Right lobe of liver (tissue), 6 donors: Measurements from ENCODE around the gene GPD1L. TPM values are rescaled to one million over a fixed set of nuclear protein-coding genes. Genes with fewer than 3 reads are reported as not detected.

ENCODE experiments used
- ATAC-seq, 4 donors: fragments of 200-7000 bp; cut with Tn5 transposase; one replicate each; pipeline ENCODE4 v1.9.1; 2020; ENCODE audit warnings: mild to moderate bottlenecking in 4 of 4, moderate library complexity in 4 of 4
- DNase-seq, 3 donors: peaks; one replicate each; pipeline ENCODE4 v3.0.0-alpha.2; 2020
- H3K27ac ChIP-seq, 3 donors: fragments of 200-600 bp; one replicate each; pipeline ENCODE4 v1.8.0; 2022
- H3K27me3 ChIP-seq, 2 donors: fragments of 200-600 bp; one replicate each; pipeline ENCODE4 v1.8.0; 2022
- H3K36me3 ChIP-seq, 4 donors: fragments of 200-600 bp; sonication (generic) in 1 of 4; one replicate each; pipeline versions ENCODE4 v1.5.1 to v1.8.0; 2017 to 2022; ENCODE audit warnings: control low read depth in 1 of 4
- H3K4me1 ChIP-seq, 4 donors: fragments of 200-600 bp; sonication (generic) in 1 of 4; one replicate each; pipeline versions ENCODE4 v1.5.1 to v1.8.0; 2017 to 2022; ENCODE audit warnings: control low read depth in 1 of 4
- H3K4me3 ChIP-seq, 3 donors: fragments of 200-600 bp; one replicate each; pipeline ENCODE4 v1.8.0; 2022
- H3K9me3 ChIP-seq, 4 donors: fragments of 200-600 bp; sonication (generic) in 1 of 4; one replicate each; pipeline versions ENCODE4 v1.5.1 to v1.8.0; 2017 to 2022; ENCODE audit warnings: control low read depth in 1 of 4
- CTCF ChIP-seq, 4 donors: fragments of 200-600 bp in 3 of 4; fragments of 450-650 bp in 1 of 4; IDR thresholded peaks; one replicate each; pipeline versions ENCODE4 v1.5.1 to v1.8.0; 2016 to 2022; ENCODE audit warnings: antibody characterized with exemption in 4 of 4, mild to moderate bottlenecking in 2 of 4
- POLR2A ChIP-seq: fragments of 450-650 bp; IDR thresholded peaks from one replicate; pipeline ENCODE4 v1.6.1; 2017; ENCODE audit warnings: antibody characterized with exemption, mild to moderate bottlenecking
- WGBS: methylation state at CpG from one replicate; pipeline ENCODE4 v1.1.6; 2018; ENCODE audit warnings: low coverage, low lambda C conversion rate; ENCODE audit not compliant: insufficient coverage; ENCODE audit errors: missing lambda C conversion rate; 5-methylcytosine and 5-hydroxymethylcytosine counted together
- intact Hi-C, 2 donors: fragments of 100-400 bp; cut with DNase I; formaldehyde crosslinking; loops; one replicate each; pipeline versions ENCODE4 v1.11.2 to v1.14.1; 2022
- total RNA-seq, 6 experiments: library from RNA; depleted of rRNA in 2 of 6; stranded (reverse); fragments of >200 nt in 2 of 6; fragmentation: NEBNext Ultra II Directional in 3 of 6; extraction: Animal tissue kit (Norgen Biotek cat#: 25700) in 3 of 6; gene quantifications; one replicate each; pipeline versions ENCODE4 v1.1.0 to v1.2.4, GENCODE V29; 2016 to 2023
- donor health status: DM: no; HTN: yes; CAD: no.
- donor health status: DM: no; HTN: no; CAD: no.
- donor health status: DM: no; HTN: no; CAD: no.
- donor health status: DM: no; HTN: yes; CAD: no.
- donor health status: DM: no; HTN: yes; CAD: no.

GPD1L gene
- total RNA-seq, 6 experiments from 2014 or later = 1.5 to 3.3 (median 2.6) TPM

GRCh38 chr3:32147509-32147908 lies 41.1 kb downstream of the GPD1L start:
- no peaks in the 10 kb centered on the region for H3K36me3 ChIP-seq
- no peak overlapping the region for H3K27ac ChIP-seq
- no peak for DNase-seq
- TF ChIP-seq CTCF (IDR thresholded peaks at IDR 0.05) (no peak), POLR2A (no peak)
- no peaks in the 10 kb centered on the region for H3K9me3 ChIP-seq
- no peak overlapping the region for H3K4me3 ChIP-seq
- intact Hi-C loops = loop anchor here in 1 of 2 donors (5.0 kb wide), 1 partner anchor 125 kb away; no protein-coding TSS in a partner anchor
- H3K27me3 ChIP-seq = no peaks in the 10 kb centered on the region
- no peak for ATAC-seq
- no peaks in the 10 kb centered on the region for H3K4me1 ChIP-seq
- 82% methylated on average over 1 of the region's 1 CpG for WGBS

- TF ChIP-seq CTCF (IDR thresholded peaks at IDR 0.05) (no peak), POLR2A (no peak)
- ATAC-seq = no peak
- Histone ChIP-seq H3K27ac (no peak overlapping the region), H3K4me1 (no peaks in the 10 kb centered on the region), H3K36me3 (no peaks in the 10 kb centered on the region), H3K4me3 (no peak overlapping the region), H3K27me3 (no peaks in the 10 kb centered on the region), H3K9me3 (no peaks in the 10 kb centered on the region)
- no peak for DNase-seq
- WGBS = 87% methylated on average over 3 of the region's 3 CpGs
- intact Hi-C loops = loop anchor here in 1 of 2 donors (5.0 kb wide), 1 partner anchor 126 kb away; no protein-coding TSS in a partner anchor
Measured at GRCh38 chr3:32147933-32148332, 41.5 kb downstream of the GPD1L start.

GRCh38 chr3:32148351-32148750 lies 41.9 kb downstream of the GPD1L start:
- 64% methylated on average over 4 of the region's 5 CpGs for WGBS
- DNase-seq (no peak), ATAC-seq (no peak)
- no peak for TF ChIP-seq CTCF (IDR thresholded peaks at IDR 0.05)
- no peak for TF ChIP-seq POLR2A
- Histone ChIP-seq H3K36me3 (no peaks in the 10 kb centered on the region), H3K9me3 (no peaks in the 10 kb centered on the region), H3K27ac (no peak overlapping the region), H3K4me3 (no peak overlapping the region), H3K4me1 (no peaks in the 10 kb centered on the region), H3K27me3 (no peaks in the 10 kb centered on the region)
- intact Hi-C loops = loop anchor here in 1 of 2 donors (5.0 kb wide), 1 partner anchor 126 kb away; no protein-coding TSS in a partner anchor

- Histone ChIP-seq H3K4me3 (no peak overlapping the region), H3K9me3 (no peaks in the 10 kb centered on the region), H3K27me3 (no peaks in the 10 kb centered on the region), H3K27ac (no peak overlapping the region), H3K4me1 (no peaks in the 10 kb centered on the region), H3K36me3 (no peaks in the 10 kb centered on the region)
- intact Hi-C loops = no loop called here
- TF ChIP-seq POLR2A (no peak), CTCF (IDR thresholded peaks at IDR 0.05) (no peak)
- DNase-seq (no peak), ATAC-seq (no peak)
- 93% methylated on average over 7 of the region's 12 CpGs for WGBS
Measured at GRCh38 chr3:32153414-32154204, 47.2 kb downstream of the GPD1L start.
